HTR-8/SVneo (cell line): ENCODE measurements around the gene GGT6.

Experiments
- DNase-seq: peaks from one replicate; pipeline ENCODE4 v3.0.0; 2011; ENCODE audit warnings: low spot score, mixed read lengths; ENCODE audit not compliant: insufficient read length
- FAIRE-seq: peaks from 2 replicates; lab custom pipeline; 2011; peaks lifted over from hg19 to GRCh38; lab: Jason Lieb, UNC

The GGT6 gene

GRCh38 chr17:4554997-4555799 is 5.2 kb downstream of the GGT6 start, which contains the start of gene MYBBP1A:
MYBBP1A (minus strand) TSS chr17:4555384; CDS start chr17:4555324, 60 bp downstream.
- FAIRE-seq (peak; percentile 89), DNase-seq (peak; percentile 99)

- no peak for FAIRE-seq
- no peak for DNase-seq
These were observed 5.9 kb downstream of the GGT6 start for GRCh38 chr17:4554441-4554996.

- FAIRE-seq: no peak
- no peak for DNase-seq
These were observed 6.7 kb downstream of the GGT6 start for GRCh38 chr17:4553669-4554068.

GRCh38 chr17:4551796-4552525 is 8.4 kb downstream of the GGT6 start:
- FAIRE-seq: no peak
- DNase-seq: no peak

GRCh38 chr17:4551141-4551540 is 9.2 kb downstream of the GGT6 start:
- no peak for DNase-seq
- no peak for FAIRE-seq

- FAIRE-seq (no peak), DNase-seq (no peak)
These were observed 9.8 kb downstream of the GGT6 start for GRCh38 chr17:4550534-4551039.

GRCh38 chr17:4549781-4550533 is 10.4 kb downstream of the GGT6 start:
- no peak for DNase-seq
- peak; percentile 28 for FAIRE-seq

GRCh38 chr17:4548721-4549531 is 11.5 kb downstream of the GGT6 start:
- FAIRE-seq (peak; percentile 54), DNase-seq (peak; percentile 66)

GRCh38 chr17:4548061-4548461 is 12.3 kb downstream of the GGT6 start:
- FAIRE-seq: no peak
- no peak for DNase-seq

GRCh38 chr17:4547118-4547906 is 13.1 kb downstream of the GGT6 start:
- FAIRE-seq: no peak
- no peak for DNase-seq

- no peak for FAIRE-seq
These were observed 15.0 kb downstream of the GGT6 start for GRCh38 chr17:4545217-4545951.

GRCh38 chr17:4544951-4545216 is 15.5 kb downstream of the GGT6 start:
- FAIRE-seq: no peak
- DNase-seq: no peak

More at GRCh38 chr17:4545217-4545951, 15.0 kb downstream of the GGT6 start:
- DNase-seq: no peak

- FAIRE-seq: no peak
- no peak for DNase-seq
These were observed 16.0 kb downstream of the GGT6 start for GRCh38 chr17:4544135-4544950.

- DNase-seq (no peak), FAIRE-seq (no peak)
These were observed 16.8 kb downstream of the GGT6 start for GRCh38 chr17:4543557-4544026.

GRCh38 chr17:4542726-4543191 is 17.6 kb downstream of the GGT6 start:
- no peak for FAIRE-seq
- DNase-seq: no peak

- FAIRE-seq (peak; percentile 33), DNase-seq (no peak)
These were observed 18.2 kb downstream of the GGT6 start for GRCh38 chr17:4542003-4542725.
